HG02763 (cell line): ENCODE data around the gene SPPL3.

Experiments used
- ATAC-seq: cut with Tn5 transposase; IDR thresholded peaks from one replicate; pipeline ENCODE4 v1.9.1; 2021; ENCODE audit warnings: mild to moderate bottlenecking, moderate library complexity; ENCODE audit not compliant: unreplicated experiment

SPPL3 gene

GRCh38 chr12:120725659-120726509 is 178.3 kb downstream of the SPPL3 start, which contains the start of gene ACADS:
TSS of gene ACADS (plus strand) at chr12:120725826. CDS start at chr12:120725886, 60 bp downstream.
- ATAC-seq, result peak; percentile 96

GRCh38 chr12:120725151-120725658 is 179.0 kb downstream of the SPPL3 start:
- no peak for ATAC-seq

GRCh38 chr12:120724720-120725119 is 179.4 kb downstream of the SPPL3 start:
- ATAC-seq, result no peak

GRCh38 chr12:120722784-120723183 is 181.4 kb downstream of the SPPL3 start:
- ATAC-seq, result no peak

- no peak for ATAC-seq
Measured at GRCh38 chr12:120721866-120722265, 182.3 kb downstream of the SPPL3 start.

- ATAC-seq, result no peak
Measured at GRCh38 chr12:120720987-120721801, 183.0 kb downstream of the SPPL3 start.

GRCh38 chr12:120720234-120720986 is 183.7 kb downstream of the SPPL3 start:
- no peak for ATAC-seq

GRCh38 chr12:120719496-120720233 is 184.5 kb downstream of the SPPL3 start:
- no peak for ATAC-seq

GRCh38 chr12:120719072-120719471 is 185.1 kb downstream of the SPPL3 start:
- no peak for ATAC-seq

- ATAC-seq, result no peak
Measured at GRCh38 chr12:120718055-120718454, 186.1 kb downstream of the SPPL3 start.

GRCh38 chr12:120713861-120714482 is 190.2 kb downstream of the SPPL3 start:
- no peak for ATAC-seq

- ATAC-seq, result no peak
Measured at GRCh38 chr12:120712610-120713009, 191.5 kb downstream of the SPPL3 start.
